Measurements from ENCODE around the gene PBX1.

- TF ChIP-seq EP300 (IDR thresholded peaks at IDR 0.05) = no peak
- TF ChIP-seq CTCF (IDR thresholded peaks at IDR 0.05) = no peak
- no peak for TF ChIP-seq POLR2AphosphoS5 (IDR thresholded peaks at IDR 0.05)
- no peak for TF ChIP-seq POLR2A (IDR thresholded peaks at IDR 0.05; ENCODE audit: low read depth)
Observed at GRCh38 chr1:164587617-164588501, 28.9 kb downstream of the PBX1 start.
